WI38 (cell line): ENCODE data around the gene ZNF311.

ENCODE experiments used
- H3K4me3 ChIP-seq: 2 replicates; pipeline ENCODE4 v1.5.1; 2011; ENCODE audit warnings: low read depth, mild to moderate bottlenecking, control low read depth, low read length
- TF ChIP-seq, protein P1 (sequence below): IDR thresholded peaks from 2 replicates; pipeline ENCODE4 v1.5.1; 2012; ENCODE audit warnings: low read depth, mild to moderate bottlenecking, control low read depth, low read length

The ZNF311 gene

DNA sequence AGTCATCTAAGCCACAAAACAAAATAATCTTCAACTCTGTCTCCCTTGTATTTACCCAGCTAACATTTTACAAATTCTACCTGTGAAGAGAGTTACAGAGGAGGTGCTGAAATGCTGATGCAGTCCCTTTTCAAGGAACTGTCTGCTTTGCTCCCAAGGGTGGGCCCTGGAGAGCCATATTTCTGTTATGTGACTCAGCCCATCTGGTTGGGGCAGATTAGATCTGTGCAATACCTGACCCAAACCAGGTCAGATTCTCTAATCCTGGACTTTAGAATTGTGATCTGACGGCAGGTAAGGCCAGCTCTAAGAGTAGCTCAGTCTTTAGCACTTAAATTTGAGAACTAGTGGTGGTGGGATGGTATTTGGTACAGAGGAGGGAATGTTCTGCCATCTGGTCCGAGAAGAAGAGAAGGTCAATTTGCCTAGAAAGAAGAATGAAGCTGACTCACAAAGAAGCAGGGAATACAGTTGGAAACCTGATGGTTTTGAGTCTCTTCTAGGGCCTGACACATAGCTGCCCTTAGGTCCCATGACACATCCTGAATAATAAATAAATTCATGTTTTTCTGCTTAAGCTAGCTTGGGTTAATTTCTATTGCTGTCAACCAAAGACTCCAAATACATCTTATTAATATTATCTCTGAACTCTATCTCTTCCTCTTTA lies 8.1 kb downstream of the ZNF311 start:
- TF ChIP-seq, protein P1, sequence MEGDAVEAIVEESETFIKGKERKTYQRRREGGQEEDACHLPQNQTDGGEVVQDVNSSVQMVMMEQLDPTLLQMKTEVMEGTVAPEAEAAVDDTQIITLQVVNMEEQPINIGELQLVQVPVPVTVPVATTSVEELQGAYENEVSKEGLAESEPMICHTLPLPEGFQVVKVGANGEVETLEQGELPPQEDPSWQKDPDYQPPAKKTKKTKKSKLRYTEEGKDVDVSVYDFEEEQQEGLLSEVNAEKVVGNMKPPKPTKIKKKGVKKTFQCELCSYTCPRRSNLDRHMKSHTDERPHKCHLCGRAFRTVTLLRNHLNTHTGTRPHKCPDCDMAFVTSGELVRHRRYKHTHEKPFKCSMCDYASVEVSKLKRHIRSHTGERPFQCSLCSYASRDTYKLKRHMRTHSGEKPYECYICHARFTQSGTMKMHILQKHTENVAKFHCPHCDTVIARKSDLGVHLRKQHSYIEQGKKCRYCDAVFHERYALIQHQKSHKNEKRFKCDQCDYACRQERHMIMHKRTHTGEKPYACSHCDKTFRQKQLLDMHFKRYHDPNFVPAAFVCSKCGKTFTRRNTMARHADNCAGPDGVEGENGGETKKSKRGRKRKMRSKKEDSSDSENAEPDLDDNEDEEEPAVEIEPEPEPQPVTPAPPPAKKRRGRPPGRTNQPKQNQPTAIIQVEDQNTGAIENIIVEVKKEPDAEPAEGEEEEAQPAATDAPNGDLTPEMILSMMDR: no peak
- no peak overlapping the region for H3K4me3 ChIP-seq

DNA sequence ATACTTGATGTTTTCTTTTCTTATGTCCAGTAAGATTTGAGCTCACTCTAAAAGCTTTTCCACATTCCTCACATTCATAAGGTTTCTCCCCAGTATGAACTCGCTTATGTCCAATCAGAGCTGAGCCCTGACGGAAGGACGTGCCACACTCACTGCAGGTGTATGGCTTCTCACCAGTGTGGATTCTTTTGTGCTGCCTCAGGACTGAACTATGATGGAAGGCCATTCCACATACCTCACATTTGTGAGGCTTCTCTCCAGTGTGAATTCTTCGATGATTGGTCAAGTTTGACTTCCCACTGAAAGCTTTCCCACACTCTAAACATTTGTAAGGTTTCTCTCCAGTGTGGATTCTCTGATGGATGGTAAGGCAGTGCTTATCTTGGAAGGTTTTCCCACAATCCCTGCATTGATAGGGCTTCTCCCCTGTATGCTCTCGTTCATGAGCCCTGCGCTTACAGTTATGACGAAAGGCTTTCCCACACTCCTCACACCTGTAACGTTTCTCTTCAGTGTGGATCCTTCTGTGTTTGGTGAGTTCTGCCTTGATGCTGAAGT lies 9.9 kb downstream of the ZNF311 start:
- TF ChIP-seq, protein P1: no peak
- H3K4me3 ChIP-seq: no peak overlapping the region

DNA sequence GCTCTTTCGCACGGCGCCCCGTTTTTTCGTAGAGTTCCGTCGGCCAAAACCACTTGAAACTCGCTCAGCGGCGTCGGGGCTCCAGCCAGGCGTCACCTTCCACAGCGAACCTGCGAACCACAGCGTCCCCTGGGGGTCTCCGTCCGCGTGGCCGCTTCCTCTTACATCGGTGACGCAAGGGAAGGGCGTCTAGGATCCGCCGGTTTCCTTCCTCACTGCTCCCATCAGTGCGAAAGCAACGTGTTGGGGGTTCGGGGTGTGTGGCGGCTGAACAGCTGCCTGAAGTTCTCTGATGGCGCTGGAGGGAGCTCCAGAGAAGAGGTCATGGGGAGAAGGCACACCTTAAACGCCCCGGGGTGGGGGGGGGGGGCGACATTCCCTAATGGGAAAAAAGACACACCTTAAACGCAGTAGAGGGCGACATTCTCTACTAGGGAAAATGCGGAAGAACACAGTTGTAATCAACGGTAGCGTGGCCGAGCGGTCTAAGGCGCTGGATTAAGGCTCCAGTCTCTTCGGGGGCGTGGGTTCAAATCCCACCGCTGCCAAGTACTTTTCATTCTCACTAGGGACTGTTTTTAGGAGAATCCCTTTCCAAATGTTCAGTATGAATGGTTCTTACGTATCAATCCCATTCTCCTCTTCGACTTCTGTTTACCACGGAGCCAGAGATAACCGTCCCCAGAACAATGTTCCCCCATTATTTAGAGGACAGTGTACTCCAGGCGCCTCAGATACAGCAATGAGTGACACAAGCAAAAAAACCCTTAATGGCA lies 16.4 kb downstream of the ZNF311 start:
- peak overlapping the region; percentile 40 for H3K4me3 ChIP-seq
- TF ChIP-seq, protein P1: no peak

DNA sequence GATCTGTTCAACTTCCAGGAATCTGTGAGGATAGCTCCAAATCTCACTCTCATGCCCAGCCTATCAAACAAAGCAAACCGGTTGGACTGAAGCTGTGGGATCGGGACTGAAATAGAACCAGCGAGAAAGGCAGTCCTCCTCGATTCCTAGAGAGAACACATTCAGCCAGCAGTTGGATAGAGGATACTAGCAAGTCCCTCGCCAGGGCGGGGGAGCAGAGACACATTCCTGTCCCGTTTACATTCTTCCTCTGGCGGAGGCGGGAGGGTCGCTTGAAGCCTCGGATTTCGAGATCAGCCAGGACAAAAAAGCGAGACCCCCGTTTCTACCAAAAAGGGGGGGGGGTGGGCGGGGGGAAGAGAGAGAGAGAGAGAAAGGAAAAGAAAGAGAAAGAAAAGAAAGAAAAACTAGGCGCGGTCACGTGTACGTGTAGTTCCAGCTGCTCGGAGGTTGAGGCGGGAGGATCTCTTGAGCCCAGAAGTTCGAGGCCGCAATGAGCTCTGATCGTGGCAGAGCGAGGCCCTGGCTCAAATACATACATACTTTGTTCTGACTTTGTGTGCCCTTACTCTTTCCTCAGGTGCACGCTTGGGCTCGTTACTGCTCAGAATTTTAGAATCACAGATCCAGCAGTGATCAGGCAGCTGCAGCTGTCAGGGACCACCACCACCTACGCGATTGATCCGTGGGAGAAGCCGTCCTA lies 19.5 kb downstream of the ZNF311 start:
- H3K4me3 ChIP-seq: peak overlapping the region; percentile 63
- TF ChIP-seq, protein P1: no peak

DNA sequence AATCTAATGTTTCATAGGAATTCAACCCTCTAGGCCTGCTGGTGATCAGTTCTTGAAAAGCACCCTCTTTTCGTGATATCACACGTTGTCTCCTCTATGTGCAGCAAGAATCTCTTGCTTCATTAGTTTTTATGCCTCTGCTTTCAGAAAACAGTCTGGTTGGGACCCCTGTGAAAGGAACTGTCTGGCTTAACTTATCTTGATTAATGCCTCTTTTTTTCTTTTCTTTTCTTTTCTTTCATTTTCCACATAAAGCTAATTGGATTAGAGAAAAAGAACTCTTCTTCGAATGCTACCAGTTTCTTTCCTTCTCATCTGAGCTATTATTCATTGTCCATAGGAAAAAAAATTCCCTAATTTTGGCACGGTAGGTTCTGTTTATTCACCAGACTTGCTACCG lies 21.3 kb downstream of the ZNF311 start:
- H3K4me3 ChIP-seq: no peak overlapping the region
- TF ChIP-seq, protein P1: no peak

DNA sequence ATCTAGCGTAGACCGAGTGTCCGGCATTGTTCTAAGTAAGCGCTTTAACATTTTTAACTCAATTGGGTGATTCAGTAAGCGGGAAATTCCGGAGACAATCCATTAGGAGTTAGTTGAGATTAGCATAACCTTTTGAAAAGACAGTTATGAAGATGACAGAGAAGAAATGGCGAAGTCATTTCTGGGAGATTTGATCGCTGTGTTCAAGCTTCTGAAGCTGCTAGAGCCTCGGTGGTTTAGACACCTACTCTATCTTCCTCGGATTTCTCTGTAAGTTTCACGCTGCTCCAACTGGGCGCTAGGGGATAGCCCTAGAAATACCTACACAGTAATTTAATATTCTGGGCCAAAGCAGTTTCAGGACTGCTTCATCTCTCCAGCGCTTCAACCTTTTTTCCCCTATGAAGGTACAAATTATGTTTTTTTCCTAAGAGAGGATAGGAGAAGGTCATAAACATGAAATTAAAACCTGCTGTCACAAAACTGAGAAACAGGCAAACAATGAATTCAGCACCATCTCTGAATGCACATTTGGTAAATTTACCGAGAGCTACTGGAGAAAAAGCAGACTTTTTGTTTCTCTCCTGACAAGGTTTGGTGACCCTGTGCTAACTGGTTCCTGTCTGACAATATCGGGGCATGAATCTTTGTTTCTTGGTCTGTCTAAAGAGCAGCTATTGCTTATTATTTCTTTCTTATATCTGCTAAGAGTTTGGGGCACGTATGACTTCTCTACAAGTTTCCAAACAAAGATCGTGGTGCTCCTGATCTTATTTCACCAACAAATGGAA lies 22.4 kb downstream of the ZNF311 start:
- TF ChIP-seq, protein P1: no peak
- H3K4me3 ChIP-seq: peak overlapping the region; percentile 89
